GM12864 (cell line): ENCODE measurements around the gene GUK1.

Experiments
- DNase-seq: peaks from one replicate; pipeline ENCODE4 v3.0.0-alpha.2; 2011; ENCODE audit warnings: low read depth
- H3K4me3 ChIP-seq: 2 replicates; pipeline ENCODE4 v1.5.1; 2011; ENCODE audit warnings: mild to moderate bottlenecking, low read depth, low read length, control low read depth
- TF ChIP-seq, protein P1 (sequence below): IDR thresholded peaks from 2 replicates; pipeline ENCODE4 v1.5.1; 2011; ENCODE audit warnings: low read depth, mild to moderate bottlenecking, moderate library complexity, low read length, control low read depth, inconsistent platforms; ENCODE audit errors: missing control alignments

Gene GUK1

GRCh38 chr1:228194436-228194835, 54.4 kb downstream of the GUK1 start:
- no peak overlapping the region for H3K4me3 ChIP-seq
- TF ChIP-seq, protein P1, sequence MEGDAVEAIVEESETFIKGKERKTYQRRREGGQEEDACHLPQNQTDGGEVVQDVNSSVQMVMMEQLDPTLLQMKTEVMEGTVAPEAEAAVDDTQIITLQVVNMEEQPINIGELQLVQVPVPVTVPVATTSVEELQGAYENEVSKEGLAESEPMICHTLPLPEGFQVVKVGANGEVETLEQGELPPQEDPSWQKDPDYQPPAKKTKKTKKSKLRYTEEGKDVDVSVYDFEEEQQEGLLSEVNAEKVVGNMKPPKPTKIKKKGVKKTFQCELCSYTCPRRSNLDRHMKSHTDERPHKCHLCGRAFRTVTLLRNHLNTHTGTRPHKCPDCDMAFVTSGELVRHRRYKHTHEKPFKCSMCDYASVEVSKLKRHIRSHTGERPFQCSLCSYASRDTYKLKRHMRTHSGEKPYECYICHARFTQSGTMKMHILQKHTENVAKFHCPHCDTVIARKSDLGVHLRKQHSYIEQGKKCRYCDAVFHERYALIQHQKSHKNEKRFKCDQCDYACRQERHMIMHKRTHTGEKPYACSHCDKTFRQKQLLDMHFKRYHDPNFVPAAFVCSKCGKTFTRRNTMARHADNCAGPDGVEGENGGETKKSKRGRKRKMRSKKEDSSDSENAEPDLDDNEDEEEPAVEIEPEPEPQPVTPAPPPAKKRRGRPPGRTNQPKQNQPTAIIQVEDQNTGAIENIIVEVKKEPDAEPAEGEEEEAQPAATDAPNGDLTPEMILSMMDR = no peak
- no peak for DNase-seq

GRCh38 chr1:228194921-228195812, 55.1 kb downstream of the GUK1 start:
- TF ChIP-seq, protein P1 = no peak
- no peak for DNase-seq
- no peak overlapping the region for H3K4me3 ChIP-seq

DNA sequence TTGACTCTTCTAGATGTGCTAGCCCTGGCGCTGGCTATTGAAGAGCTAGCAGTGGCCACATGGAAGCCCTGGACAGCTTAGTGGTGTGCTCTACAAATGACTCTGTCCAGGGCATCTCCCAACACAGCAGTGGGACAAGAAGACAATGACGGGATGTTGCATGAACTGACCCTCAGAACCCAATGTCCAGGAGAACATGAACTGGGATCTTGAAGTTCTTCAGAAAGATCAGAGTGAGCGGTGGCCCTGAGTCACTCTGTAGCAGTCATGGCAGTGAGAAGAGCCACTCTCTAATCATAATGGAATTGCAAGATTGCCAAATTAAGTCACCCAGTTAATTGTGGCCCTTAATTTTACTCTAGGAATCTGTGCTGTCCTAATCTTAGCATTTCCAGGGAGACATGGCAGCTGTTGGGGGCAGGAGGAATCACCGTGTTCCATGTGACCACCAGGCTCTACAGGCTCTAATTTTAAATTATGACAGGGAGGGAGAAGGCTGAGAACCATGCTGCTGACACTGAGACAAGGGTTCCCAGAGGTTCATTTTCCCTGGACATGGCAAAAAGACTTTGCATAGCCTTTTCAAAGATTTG, 57.6 kb downstream of the GUK1 start:
- no peak overlapping the region for H3K4me3 ChIP-seq
- TF ChIP-seq, protein P1 = no peak
- DNase-seq = no peak
